GM12875 (cell line): ENCODE data around the gene PDZD2.

Experiments used
- H3K4me3 ChIP-seq: one replicate; pipeline ENCODE4 v1.5.1; 2011; ENCODE audit warnings: low read depth, low read length, control low read depth
- TF ChIP-seq, protein P1 (sequence below): IDR thresholded peaks from 2 replicates; pipeline ENCODE4 v1.5.1; 2011; ENCODE audit warnings: low read depth, mild to moderate bottlenecking, control low read depth, inconsistent platforms, low read length, moderate library complexity, borderline replicate concordance; ENCODE audit not compliant: insufficient read depth

The PDZD2 gene

DNA sequence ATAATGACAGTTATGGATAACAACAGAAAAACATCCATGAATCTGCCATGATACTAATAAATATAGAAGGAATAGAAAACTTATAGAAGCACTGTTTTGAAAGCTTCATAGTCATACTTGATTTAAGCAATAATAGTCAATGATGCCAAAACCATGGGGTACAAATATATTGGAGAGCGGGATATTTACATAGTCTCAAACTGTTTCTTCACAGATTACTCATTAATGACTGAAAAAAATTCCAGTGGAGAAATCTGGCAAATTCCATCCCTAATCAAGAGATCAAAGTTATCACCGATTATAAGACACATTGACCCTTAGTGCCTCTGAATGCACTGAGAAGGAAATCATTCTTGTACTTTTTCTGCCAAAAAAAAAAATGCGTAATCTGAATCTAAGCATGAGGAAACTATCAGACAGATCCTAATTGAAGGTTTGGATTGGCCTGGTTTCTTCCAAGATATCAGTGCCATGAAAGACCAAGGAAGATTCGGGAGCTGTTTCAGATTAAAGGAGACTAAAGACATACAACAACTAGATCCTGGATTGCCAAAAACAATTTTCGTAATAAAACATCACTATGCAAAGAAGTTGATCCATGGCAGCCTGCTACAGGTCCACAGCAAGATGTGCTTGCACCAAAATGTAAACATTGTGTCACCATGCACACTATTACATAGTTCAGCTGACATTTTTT, 429.0 kb downstream of the PDZD2 start:
- no peak overlapping the region for H3K4me3 ChIP-seq
- TF ChIP-seq, protein P1, sequence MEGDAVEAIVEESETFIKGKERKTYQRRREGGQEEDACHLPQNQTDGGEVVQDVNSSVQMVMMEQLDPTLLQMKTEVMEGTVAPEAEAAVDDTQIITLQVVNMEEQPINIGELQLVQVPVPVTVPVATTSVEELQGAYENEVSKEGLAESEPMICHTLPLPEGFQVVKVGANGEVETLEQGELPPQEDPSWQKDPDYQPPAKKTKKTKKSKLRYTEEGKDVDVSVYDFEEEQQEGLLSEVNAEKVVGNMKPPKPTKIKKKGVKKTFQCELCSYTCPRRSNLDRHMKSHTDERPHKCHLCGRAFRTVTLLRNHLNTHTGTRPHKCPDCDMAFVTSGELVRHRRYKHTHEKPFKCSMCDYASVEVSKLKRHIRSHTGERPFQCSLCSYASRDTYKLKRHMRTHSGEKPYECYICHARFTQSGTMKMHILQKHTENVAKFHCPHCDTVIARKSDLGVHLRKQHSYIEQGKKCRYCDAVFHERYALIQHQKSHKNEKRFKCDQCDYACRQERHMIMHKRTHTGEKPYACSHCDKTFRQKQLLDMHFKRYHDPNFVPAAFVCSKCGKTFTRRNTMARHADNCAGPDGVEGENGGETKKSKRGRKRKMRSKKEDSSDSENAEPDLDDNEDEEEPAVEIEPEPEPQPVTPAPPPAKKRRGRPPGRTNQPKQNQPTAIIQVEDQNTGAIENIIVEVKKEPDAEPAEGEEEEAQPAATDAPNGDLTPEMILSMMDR: no peak

DNA sequence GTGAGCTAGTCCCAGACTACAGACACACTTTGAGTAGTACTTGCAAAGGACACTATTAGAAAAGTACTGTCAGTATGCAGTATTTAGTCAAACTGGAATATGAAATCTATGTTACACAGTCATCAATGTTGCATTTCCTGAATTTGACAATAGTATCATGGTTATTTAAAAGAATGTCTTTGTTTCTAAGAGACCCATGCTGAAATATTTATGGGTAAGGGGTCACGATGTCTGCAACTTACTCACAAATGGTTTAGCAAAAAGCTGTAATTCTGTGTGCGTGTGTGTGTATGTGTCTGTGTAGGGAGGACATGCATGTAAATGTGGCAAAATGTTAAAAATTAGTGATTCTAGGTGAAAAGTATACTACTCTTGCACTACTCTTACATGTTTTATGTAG, 429.6 kb downstream of the PDZD2 start:
- TF ChIP-seq, protein P1: no peak
- H3K4me3 ChIP-seq: no peak overlapping the region

DNA sequence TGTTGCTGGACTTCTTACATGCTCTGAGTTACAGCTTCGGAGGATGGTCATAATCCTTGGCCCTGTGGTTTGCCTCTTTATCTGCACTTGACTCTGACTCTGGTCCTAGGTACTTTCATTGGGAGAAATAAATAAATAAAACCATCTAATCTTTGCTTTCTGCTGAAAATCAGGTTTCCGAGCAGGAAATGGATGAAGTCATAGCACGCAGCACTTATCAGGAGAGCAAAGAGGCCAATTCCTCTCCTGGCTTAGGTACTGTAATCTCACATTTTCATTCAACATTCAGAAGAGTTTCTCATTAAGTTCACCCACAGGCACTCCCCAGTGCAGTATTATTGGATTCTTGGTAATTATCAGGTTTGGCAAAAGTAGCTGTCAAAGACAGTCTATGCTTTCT, 430.5 kb downstream of the PDZD2 start:
- TF ChIP-seq, protein P1: no peak
- H3K4me3 ChIP-seq: no peak overlapping the region

DNA sequence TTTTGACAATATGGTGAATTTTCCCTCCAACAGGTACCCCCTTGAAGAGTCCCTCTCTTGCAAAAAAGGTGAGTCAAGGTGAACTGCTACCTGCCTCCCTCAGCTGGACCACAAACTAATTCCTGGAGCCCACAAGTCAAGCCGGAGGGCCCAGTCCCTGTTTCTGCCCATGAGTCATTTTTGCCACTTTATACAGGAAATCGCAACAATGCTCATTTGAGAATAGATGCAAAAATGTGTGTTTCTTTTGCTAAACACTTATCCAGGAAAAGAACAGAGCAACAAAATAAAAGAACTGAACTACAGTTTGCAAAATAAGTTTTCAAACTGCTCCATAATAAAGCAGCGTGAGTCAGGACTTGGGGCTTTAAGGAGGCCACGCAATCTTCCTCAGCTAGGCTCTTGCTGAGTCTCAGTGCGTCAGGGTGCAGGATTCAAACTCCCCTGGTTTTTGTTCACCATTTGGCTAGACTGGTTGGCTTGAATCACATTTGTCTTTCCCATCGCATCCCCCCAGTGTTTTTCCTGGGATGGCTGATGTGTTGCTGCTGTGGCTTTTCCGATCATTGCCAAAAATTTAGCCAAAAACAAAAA, 432.5 kb downstream of the PDZD2 start:
- no peak overlapping the region for H3K4me3 ChIP-seq

DNA sequence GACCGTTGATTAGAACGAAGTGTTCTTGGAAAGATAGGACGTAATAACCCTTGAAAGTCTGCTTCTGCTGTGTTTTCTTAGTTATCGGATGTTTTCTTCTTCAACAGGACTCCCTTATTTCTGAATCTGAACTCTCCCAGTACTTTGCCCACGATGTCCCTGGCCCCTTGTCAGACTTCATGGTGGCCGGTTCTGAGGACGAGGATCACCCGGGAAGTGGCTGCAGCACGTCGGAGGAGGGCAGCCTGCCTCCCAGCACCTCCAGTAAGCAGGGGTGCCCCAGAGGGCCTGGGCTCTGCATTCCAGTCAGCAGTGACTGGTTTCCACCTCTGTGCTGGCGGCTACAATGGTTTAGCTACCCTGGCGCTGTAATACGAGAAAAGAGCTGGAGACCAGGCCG, 433.1 kb downstream of the PDZD2 start:
- H3K4me3 ChIP-seq: no peak overlapping the region
- TF ChIP-seq, protein P1: no peak

More for the DNA sequence above, 432.5 kb downstream of the PDZD2 start:
- TF ChIP-seq, protein P1: no peak

DNA sequence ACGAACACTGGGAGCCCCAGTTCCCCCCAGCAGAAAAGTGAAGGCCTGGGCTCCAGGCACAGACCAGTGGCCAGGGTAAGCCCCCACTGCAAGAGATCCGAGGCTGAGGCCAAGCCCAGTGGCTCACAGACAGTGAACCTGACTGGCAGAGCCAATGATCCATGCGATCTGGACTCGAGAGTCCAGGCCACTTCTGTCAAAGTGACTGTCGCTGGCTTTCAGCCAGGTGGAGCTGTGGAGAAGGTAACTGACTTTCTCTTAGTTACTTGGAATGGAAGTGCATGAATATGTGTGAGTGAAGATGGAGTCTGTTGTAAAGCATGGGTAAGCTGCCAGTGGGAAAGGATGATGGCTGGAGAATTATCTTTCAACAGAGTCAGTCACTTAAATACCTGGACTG, 435.5 kb downstream of the PDZD2 start:
- H3K4me3 ChIP-seq: no peak overlapping the region
- TF ChIP-seq, protein P1: no peak
